GM21786 (cell line): ENCODE measurements around the gene SLC9A8.
A peak's percentile ranks its signal among the peaks of the same experiment; 100 is the strongest.

Source experiments
- ATAC-seq: cut with Tn5 transposase; IDR thresholded peaks from one replicate; pipeline ENCODE4 v1.9.1; 2021; ENCODE audit not compliant: unreplicated experiment

The SLC9A8 gene

GRCh38 chr20:49786196-49786595, 26.4 kb upstream of the SLC9A8 start:
- no peak for ATAC-seq

GRCh38 chr20:49786668-49787370, 25.8 kb upstream of the SLC9A8 start:
- no peak for ATAC-seq

- no peak for ATAC-seq
These were observed 25.0 kb upstream of the SLC9A8 start for GRCh38 chr20:49787371-49788357.

- ATAC-seq, result no peak
These were observed 22.4 kb upstream of the SLC9A8 start for GRCh38 chr20:49790077-49790798.

- no peak for ATAC-seq
These were observed 21.5 kb upstream of the SLC9A8 start for GRCh38 chr20:49791165-49791564.

GRCh38 chr20:49792006-49792405, 20.6 kb upstream of the SLC9A8 start:
- no peak for ATAC-seq

- ATAC-seq, result no peak
These were observed 20.0 kb upstream of the SLC9A8 start for GRCh38 chr20:49792611-49793010.

- no peak for ATAC-seq
These were observed 18.1 kb upstream of the SLC9A8 start for GRCh38 chr20:49794336-49795134.

- no peak for ATAC-seq
These were observed 17.5 kb upstream of the SLC9A8 start for GRCh38 chr20:49795135-49795424.

- no peak for ATAC-seq
These were observed 15.9 kb upstream of the SLC9A8 start for GRCh38 chr20:49796600-49797343.

GRCh38 chr20:49797344-49797615, 15.3 kb upstream of the SLC9A8 start:
- no peak for ATAC-seq

- ATAC-seq, result no peak
These were observed 13.9 kb upstream of the SLC9A8 start for GRCh38 chr20:49798718-49799117.

GRCh38 chr20:49799698-49800097, 12.9 kb upstream of the SLC9A8 start:
- no peak for ATAC-seq

- no peak for ATAC-seq
These were observed 9.2 kb upstream of the SLC9A8 start for GRCh38 chr20:49803418-49803817.

- no peak for ATAC-seq
These were observed 8.3 kb upstream of the SLC9A8 start for GRCh38 chr20:49804364-49804763.

- peak; percentile 52 for ATAC-seq
These were observed 7.3 kb upstream of the SLC9A8 start for GRCh38 chr20:49805224-49805876.

GRCh38 chr20:49808753-49809152, 3.9 kb upstream of the SLC9A8 start:
- ATAC-seq, result no peak

- no peak for ATAC-seq
These were observed 2.7 kb upstream of the SLC9A8 start for GRCh38 chr20:49809803-49810359.

- ATAC-seq, result no peak
These were observed 2.0 kb upstream of the SLC9A8 start for GRCh38 chr20:49810491-49811190.
